Frontal cortex (tissue), 4 donors: ENCODE measurements around the gene AMACR. TPM values are rescaled to one million over a fixed set of nuclear protein-coding genes. Genes with fewer than 3 reads are reported as not detected.

Experiments used
- DNase-seq, 2 donors: peaks; one replicate each; pipeline ENCODE4 v3.0.0; 2012; ENCODE audit warnings: low spot score in 2 of 2
- FAIRE-seq: peaks from 2 replicates; lab custom pipeline; 2012; peaks lifted over from hg19 to GRCh38; lab: Jason Lieb, UNC
- total RNA-seq: library from RNA; depleted of rRNA; stranded (reverse); fragments of >200 nt; gene quantifications from one replicate; pipeline ENCODE4 v1.2.3, GENCODE V29; 2014
- donor health status: control.
- donor health status: control.
- donor health status: control.

The AMACR gene
- total RNA-seq: 9.8 TPM

- DNase-seq: peak; percentile 90 to 91
- no peak for FAIRE-seq
These were observed at the start of gene AMACR for GRCh38 chr5:34007621-34008600. AMACR (minus strand) TSS chr5:34008050; CDS start chr5:34008019, 31 bp downstream.

- DNase-seq (no peak), FAIRE-seq (no peak)
These were observed 49.7 kb upstream of the AMACR start for GRCh38 chr5:34057569-34057968.

- no peak for DNase-seq
- no peak for FAIRE-seq
These were observed 49.3 kb upstream of the AMACR start for GRCh38 chr5:34057118-34057517.

GRCh38 chr5:34055667-34056066 lies 47.8 kb upstream of the AMACR start:
- DNase-seq: no peak
- FAIRE-seq: no peak

GRCh38 chr5:34054400-34054729 lies 46.5 kb upstream of the AMACR start:
- no peak for FAIRE-seq

GRCh38 chr5:34053571-34054399 lies 45.9 kb upstream of the AMACR start:
- FAIRE-seq: no peak
- no peak for DNase-seq

More at GRCh38 chr5:34054400-34054729, 46.5 kb upstream of the AMACR start:
- no peak for DNase-seq

- no peak for FAIRE-seq
- no peak for DNase-seq
These were observed 45.3 kb upstream of the AMACR start for GRCh38 chr5:34053133-34053532.

- FAIRE-seq (no peak), DNase-seq (no peak)
These were observed 43.6 kb upstream of the AMACR start for GRCh38 chr5:34051374-34051980.

- FAIRE-seq: no peak
- DNase-seq: no peak
These were observed 40.1 kb upstream of the AMACR start for GRCh38 chr5:34047774-34048572.

- FAIRE-seq (no peak), DNase-seq (no peak)
These were observed 39.3 kb upstream of the AMACR start for GRCh38 chr5:34047143-34047542.

GRCh38 chr5:34045996-34046395 lies 38.1 kb upstream of the AMACR start:
- DNase-seq (no peak), FAIRE-seq (no peak)

GRCh38 chr5:34045023-34045422 lies 37.2 kb upstream of the AMACR start:
- DNase-seq: no peak
- no peak for FAIRE-seq

GRCh38 chr5:34043099-34043876 lies 35.4 kb upstream of the AMACR start, which contains the start of gene C1QTNF3:
C1QTNF3 (minus strand) TSS chr5:34043213; CDS start chr5:34043125, 88 bp downstream.
- DNase-seq (peak in 1 of 2 donors; percentile 8), FAIRE-seq (no peak)

- FAIRE-seq (no peak), DNase-seq (no peak)
These were observed 34.5 kb upstream of the AMACR start for GRCh38 chr5:34042321-34042720.

GRCh38 chr5:34041247-34041972 lies 33.6 kb upstream of the AMACR start:
- no peak for DNase-seq
- FAIRE-seq: no peak

GRCh38 chr5:34040472-34040871 lies 32.6 kb upstream of the AMACR start:
- DNase-seq (no peak), FAIRE-seq (no peak)

GRCh38 chr5:34039398-34040157 lies 31.7 kb upstream of the AMACR start:
- DNase-seq (no peak), FAIRE-seq (no peak)
